GM19328 (cell line): ENCODE measurements around the gene ZNF143.
"Not testable (repeated sequence)": the region's sequence is repeated elsewhere in the genome, so short reads cannot be mapped to it uniquely, and the experiment has no call there.

Experiments
- ATAC-seq: cut with Tn5 transposase; IDR thresholded peaks from one replicate; pipeline ENCODE4 v1.9.1; 2021; ENCODE audit warnings: mild to moderate bottlenecking, moderate library complexity; ENCODE audit not compliant: unreplicated experiment

The ZNF143 gene

DNA sequence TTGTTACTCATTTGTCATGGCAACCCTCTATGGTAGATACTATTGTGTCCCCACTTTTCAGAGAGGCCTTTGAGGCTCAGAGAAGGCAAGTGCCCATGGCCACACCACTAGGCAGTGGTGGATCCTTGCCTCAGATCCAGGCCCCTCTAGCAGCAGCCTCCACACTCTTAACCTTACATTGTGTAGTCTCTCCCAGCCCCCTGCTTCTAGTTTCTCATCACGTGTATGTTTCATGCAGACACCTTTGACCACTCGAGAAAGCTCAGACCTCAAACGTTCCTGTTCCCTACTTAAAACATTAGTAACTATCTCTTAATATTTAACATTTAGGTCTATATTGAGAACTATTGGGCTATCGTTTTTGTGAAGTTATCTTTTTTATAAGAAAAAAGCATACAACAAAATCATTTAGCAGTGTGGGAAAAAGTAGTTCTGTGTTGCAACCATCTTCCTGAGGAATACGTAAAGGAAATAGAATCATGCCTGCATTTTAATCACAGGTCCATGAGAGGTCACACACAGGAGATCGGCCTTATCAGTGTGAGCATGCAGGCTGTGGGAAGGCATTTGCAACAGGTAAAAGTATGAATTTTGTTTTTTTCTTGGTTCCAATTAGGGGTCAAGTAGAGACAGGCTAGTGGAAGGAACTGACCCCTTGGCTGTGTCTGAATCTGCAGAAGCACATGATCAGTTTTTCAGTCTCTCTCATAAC, 35.1 kb downstream of the ZNF143 start:
- no peak for ATAC-seq

DNA sequence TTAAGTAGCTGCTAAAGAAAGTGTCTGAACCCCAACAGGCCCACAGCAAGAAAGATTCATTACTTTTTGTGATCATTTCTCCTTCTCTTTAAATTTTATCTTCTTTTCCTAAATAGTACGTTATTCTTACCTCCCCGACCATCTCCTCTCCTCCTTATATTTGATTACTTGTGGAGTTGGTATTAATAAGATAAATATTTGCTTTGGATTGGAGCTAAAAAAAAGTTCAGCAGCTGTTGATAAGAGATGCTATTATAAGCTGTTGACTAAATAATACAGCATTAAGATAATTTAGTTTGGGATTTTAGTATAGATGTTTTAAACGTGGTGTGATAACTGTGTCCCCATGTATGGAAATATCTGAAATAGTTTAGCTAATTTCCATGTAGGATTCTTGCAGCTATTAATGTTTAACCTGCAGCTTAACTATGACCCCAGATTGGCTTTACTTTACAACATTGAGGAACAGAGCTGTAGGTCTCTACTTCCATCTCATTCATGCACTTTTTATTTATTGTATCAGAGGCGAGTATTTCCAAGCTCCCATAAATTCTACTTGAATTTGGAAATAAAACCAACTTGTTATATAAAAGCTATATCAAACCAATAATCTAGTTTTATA, 37.8 kb downstream of the ZNF143 start:
- ATAC-seq, result no peak

DNA sequence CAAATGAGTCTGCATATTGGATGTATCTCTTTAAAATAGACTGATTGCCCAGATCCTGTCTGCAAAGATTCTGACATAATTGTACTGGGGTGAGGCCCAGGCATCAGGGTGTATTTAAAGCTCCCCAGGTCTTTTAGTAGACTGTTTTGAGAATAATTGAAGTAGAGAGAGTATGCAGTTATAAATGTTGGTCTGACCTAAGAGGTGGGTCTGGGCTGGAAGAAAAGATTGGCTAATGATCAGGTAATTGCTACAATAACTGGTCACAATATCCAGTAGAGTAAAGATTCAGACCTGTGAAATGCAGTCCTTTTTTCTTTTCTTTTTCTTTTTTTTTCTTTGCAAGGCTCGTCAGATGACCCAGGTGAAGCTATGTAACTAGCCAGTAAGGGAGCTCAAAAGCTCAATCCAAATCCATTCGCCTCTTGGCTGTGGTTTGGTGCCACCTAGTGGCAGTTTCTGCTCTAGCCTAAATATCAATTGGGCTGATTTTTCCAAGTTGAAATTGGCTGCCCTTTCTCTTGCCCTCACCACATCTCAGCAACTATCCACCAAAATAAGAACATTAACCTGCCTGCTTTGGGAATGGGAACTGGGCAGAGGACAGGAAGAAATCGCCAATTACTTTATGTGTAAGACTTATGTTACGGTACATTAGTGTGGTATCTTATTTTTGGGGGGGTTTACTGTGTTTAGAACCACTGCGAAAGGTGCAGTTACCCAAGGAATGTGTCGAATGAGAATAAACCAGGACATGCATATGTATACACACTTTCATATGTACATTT, 45.9 kb downstream of the ZNF143 start:
- ATAC-seq, result no peak

DNA sequence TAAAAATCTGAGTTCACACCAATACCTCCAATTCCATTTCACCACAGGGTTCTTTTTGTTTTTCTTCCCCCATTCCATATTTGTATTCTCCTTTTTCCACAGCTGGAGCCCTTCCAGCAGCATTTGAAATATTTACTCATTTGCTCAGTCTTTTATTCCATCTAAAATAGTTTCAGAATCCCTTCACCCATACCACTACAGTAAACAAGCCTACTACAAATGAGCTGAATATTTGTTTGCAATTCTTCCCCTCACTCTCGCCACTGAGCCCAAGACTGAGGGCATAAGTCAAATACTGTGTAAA, 46.4 kb downstream of the ZNF143 start:
- no peak for ATAC-seq

DNA sequence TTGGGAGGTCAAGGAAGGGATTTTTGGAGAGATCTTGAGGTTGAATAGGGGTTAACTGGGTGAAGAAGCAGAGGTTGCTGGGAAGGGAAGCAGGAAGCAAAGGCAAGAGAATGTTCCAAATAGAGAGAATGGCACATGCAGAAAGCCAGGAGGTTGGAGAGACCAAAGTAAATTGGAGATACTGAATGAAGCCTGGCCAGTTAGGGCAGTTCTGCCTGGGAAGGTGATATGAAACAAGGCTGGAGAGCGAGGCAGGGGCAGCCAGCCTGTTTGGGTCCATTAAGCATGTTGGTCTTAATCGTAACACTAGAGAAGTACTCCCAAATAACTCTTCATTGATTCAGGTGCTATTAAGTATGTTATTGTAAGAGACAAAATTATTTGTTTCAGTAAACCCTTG, 48.2 kb downstream of the ZNF143 start:
- ATAC-seq, result no peak

DNA sequence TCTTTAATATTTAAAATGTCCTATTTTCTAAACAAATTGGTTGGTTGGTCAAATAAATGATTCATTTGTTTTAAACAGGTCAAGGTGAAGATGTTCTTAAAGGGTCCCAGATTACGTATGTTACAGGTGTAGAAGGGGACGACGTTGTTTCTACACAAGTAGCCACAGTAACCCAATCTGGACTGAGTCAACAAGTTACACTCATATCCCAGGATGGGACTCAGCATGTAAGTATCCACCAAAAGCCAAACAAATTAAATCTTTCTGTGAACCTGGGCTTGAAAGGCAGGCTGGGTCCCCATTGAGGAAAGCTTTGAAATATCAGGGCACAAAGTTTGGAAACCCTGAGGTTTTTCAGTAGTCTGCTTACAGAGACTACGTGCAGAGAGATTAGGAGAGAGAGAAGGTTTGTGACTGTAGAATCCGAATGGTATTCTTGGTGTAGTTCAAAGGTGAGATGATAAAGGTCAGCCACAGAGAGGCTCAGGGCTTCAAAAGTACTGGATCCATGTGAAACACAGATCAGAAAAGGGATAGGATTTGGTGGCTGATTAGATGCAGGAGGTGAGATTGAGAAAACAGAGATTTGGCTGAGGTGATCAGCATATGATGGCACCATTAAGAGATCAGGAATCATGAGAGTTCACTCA, 51.7 kb downstream of the ZNF143 start:
- no peak for ATAC-seq

DNA sequence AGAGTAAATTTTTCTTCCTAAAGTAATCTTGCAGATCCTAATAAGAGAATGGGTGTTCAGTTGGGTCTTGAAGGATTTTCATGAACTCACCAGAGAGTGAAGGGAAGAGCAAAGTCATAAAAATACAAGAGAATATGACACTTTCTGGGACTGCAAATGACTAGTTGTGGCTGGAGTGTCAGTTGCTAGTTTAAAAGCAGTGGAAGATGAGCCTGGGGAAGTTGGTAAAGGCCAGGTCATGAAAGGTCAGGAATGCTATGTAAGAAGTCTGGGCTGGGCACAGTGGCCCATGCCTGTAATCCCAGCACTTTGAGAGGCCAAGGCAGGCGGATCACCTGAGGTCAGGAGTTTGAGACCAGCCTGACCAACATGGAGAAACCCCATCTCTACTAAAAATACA, 53.8 kb downstream of the ZNF143 start:
- not testable (repeated sequence) for ATAC-seq

DNA sequence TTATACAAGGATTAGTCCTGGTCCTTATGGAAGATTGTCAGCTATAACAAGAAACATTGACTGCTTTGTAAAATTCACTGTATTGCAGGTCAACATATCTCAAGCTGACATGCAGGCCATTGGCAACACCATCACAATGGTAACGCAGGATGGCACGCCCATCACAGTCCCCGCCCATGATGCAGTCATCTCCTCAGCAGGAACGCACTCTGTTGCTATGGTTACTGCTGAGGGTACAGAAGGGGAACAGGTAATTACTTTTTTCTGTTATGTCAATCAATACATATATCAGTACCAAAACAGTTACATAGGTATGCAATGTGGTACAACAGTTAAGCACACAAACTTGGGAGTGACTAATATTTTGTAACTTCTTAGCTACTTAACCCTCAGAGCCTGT, 55.3 kb downstream of the ZNF143 start:
- ATAC-seq, result no peak

DNA sequence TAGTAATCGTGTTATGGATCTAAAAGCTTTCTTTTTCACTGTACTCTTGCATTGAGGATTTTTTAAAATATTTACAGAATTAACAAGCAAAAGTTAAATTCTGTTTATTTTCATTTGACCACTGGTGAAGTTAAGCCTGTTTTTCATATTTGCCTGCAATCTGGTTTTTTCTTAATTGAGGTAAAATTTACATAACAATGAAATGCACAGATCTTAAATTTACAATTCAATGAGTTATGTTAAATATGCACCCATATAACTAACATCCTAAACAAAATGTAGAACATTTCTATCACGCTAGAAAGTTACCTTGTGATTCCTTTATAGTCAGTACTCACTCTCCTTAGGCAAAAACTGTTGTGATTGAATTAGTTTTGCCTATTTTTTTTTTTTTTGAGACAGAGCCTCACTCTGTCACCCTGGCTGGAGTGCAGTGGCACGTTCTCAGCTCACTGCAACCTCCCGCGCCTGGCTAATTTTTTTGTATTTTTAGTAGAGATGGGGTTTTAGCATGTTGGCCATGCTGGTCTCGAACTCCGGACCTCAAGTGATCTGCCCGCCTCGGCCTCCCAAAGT, 58.1 kb downstream of the ZNF143 start:
- no peak for ATAC-seq

DNA sequence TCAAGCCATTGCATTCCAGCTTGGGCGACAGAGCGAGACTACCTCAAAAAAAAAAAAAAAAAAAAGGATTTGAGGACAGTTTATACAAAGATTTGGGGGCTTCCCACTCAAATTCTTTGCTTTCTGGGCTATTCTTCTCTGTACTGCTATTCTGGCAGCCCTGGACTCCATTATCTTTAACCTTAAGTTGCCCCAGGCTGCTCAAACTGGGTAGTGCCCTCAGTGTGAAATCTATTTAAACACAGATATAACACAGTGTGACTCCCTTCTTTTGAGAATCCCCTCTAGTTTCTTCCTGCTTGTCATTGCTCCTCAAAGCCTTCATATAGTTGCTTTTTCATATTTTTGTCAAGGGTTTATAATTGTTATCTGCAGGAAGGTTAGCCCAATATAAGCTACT, 63.2 kb downstream of the ZNF143 start:
- no peak for ATAC-seq

DNA sequence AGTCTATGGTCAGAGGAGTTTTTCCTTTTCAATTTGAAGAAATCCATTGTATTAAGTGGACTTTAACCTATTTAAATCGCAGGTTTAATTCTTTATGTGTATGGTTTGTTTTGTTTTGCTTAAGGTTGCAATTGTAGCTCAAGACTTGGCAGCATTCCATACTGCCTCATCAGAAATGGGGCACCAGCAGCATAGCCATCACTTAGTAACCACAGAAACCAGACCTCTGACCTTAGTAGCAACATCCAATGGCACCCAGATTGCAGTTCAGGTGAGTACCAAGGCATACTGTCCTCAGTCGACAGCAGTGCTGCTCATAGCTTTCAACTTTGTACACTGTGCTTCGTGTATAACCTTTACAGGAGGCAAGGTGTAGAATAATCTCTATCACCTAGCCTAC, 64.3 kb downstream of the ZNF143 start:
- ATAC-seq, result no peak

DNA sequence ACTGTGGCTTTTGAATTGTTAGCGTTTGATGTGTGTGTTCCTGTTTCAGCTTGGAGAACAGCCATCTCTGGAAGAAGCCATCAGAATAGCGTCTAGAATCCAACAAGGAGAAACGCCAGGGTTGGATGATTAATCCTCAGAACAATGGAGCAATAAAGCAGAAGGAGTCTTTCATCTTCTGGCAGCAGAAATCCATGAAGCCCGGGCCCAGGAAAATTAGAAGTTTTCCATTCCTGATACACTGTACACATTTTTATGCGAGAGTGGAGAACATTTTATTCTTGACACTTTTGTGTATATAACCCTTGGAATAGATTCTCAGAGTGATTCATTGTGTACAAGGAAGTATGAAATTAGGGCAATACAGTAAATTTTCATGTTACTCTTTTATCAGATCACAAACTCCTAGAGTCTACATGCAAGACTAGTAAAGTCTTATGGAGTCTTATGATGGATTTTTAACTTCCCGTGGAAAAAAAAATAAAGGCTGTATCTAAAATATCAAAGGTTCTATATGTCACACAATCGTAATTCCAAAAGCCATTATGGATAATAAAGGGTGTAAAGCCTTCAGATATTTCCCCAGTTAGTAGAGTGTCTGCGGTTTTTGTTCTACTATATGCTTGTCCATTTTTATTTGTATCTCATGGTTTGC, 66.8 kb downstream of the ZNF143 start:
- ATAC-seq, result no peak

DNA sequence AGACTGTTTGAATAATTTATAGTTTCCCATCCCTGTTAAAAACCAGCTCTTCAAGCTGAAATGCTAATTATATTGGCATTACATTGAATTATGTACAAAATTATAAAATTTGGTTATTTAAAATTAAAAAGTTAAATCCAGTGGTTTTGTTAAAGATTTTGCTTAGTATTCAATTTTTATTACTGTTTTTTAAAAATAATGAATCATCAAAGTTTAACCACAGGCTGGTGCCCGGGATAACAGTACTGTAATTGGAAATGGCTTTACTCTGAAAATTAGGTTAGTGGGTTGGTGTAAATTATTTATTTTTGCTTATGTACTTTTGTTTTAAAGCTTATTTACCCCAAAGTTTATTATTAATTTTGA, 67.3 kb downstream of the ZNF143 start:
- ATAC-seq, result no peak

DNA sequence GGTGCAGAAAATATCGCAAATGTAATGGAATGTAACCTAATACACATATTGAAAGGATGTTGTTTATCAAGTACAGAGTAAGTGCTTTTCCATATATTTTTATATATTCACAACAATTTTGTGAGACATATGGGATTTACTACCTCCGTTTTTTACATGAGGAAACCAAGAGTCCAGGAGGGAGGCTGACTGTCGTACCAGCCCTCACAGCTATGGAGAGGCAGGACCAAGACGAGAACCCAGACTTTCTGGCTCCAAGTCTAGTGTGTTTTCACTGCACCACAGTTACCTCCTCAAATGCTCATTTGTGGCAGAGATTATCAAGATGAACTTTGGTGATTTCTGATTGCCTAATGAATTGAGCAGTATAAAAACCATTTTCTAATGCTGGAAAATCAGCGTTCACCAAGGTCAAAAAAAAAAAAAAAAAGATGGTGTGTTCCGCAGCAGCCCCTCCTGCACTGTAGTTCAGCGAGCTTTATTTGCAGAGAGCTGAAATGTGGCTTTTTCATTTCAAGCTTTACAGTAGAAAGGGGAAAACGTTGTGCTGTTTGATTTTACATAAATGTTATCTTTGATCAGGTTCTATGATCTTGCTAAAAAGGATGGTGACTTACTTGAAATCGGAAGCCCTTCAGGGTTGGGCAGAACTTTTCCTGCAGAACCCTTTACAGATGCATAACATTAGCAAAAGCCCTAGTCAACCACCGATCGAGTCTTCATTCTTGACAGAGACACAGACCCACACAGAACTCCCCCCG, 67.9 kb downstream of the ZNF143 start:
- ATAC-seq, result no peak

DNA sequence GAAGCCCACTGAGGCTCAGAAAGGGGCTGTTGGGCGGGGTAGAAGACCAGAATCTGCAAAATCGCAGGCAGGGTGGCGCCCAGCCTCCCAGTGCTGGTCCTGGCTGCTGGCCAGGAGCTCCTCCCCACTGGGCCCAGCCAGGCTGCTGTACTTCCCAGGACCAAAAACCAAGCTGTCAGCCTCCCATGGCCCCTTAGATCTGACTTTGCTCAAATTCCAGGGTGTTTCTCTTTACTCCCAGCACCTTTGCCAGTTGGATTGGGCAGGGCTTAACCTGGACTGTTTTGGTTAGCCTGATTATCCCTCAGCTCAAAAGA, 68.5 kb downstream of the ZNF143 start:
- ATAC-seq, result no peak

DNA sequence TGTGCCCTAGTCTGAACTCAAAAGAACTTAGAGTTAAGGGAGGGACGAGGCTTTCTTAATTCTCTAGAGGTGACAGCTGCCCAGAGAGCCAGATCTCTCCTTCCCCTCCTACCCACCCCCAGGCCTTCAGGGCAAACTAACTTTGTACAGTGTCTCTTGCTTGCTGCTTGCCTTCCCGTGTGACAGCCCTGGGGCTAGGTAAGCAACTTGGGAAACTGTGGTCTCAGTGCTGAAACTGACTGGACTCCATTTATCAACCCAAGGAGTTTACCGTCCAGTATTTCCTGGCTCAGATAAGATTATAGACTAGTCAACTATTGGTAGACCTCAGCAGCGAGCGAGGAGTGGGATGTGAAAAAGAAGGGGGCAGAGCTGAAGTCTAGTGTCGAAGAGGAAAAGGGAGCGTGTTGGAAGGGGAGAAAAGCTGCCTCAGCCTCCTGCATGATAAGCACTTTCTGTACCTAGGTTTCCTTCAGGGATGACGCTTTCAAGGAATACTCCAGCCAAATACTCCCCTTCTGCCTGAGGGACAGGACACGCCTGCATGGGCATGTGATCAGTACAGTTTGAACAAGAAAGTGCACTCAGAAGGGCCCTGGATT, 69.3 kb downstream of the ZNF143 start:
- no peak for ATAC-seq

DNA sequence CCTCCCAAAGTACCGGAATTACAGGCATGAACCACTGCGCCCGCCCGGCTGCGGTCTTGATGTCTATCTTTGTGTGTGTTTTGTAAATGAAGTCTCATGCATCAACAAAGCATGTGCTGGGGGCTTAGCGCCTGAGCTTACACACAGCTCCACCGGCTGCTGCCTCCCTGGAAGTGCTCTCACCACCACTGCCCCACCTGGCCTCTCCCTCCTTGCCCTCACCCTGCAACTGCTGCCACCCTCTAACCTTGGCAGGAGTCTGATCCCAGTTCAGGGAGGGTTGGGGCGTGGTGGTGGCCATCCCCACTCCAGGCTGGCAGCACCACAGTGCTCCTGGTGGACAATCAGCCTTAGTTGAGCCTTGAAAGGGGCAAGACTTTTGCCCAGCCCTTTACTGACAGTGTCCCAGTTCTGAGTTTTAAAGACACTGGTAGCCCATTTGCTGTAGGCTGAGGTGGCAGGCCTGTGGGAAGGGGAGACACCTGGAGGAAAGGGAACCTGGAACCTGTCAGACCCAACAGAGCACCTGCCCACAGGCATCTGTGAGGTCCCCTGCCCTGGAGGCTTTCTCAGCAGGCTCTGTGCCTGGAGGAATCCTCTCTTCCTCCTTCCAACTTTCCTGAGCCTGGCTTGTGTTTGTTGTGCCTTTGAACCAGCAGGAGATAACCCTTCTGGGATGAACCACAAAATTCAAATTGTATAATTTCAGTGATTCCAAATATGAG, 70.3 kb downstream of the ZNF143 start:
- ATAC-seq, result no peak

DNA sequence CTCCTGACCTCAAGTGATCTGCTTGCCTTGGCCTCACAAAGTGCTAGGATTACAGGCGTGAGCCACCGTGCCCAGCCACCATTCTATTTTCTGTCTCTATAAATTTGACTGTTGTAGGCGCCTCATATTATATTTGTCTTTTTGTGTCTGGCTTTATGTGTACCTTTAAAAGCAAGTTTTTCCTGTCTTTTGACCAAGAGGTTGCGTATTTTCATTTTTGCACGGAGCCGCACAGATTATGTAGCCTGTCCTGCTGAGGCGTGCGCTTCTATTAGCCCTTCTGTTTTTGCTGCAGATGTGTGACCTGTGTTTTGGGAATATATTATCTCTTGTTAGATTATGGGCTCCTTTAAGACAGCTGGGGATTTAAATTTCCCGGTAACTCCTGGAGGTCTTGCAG, 72.2 kb downstream of the ZNF143 start:
- ATAC-seq, result no peak

DNA sequence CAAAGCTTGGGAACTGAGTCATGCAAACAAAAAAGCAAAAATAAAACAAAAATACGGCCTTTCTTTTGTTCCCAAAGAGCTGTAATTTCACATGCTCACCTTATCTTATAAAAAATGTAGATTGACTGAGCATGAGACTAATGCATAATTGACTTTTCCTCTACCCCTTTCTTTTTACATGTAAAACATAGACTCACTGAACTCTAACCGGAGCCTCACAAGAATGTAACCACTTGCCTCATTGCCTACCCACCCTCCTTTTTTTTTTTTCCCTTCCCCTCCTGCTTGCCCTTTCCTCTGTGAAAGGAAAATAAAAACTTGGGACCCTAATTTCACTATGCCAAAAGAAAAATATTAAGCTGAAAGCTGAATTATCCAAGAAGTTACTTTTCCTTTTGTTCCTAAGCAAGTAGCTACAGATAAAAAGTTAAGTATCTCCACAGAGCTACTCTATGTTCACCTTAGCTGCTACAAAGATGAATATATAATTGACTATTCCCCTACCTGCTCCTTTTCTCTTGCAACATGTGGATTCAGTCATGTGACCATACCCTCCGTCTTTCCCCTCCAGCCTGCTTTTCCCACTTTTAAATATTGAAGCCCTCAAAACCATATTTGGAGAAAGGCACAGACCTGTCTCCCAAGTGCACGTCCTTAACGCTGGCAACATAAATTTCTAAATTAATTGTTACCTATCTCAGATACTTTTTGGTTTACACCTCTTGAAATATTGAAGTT, 73.1 kb downstream of the ZNF143 start:
- ATAC-seq, result no peak
